GM11168 (cell line): ENCODE results near the gene FRS2.

Source experiments
- in situ Hi-C: fragments of 300-500 bp; cut with MboI; formaldehyde crosslinking; loops from one replicate; pipeline ENCODE4 v1.12.0; 2022; ENCODE audit warnings: low sequenced_read_pairs; ENCODE audit not compliant: unreplicated experiment

Gene FRS2

GRCh38 chr12:69610729-69611128 is 140.5 kb downstream of the FRS2 start, which contains the start of gene LRRC10:
Gene LRRC10 (minus strand): TSS chr12:69610907. CDS start chr12:69610838, 69 bp downstream.
- in situ Hi-C loops: no loop called here

- in situ Hi-C loops: no loop called here
These were observed 143.2 kb downstream of the FRS2 start for GRCh38 chr12:69613351-69613750.

DNA sequence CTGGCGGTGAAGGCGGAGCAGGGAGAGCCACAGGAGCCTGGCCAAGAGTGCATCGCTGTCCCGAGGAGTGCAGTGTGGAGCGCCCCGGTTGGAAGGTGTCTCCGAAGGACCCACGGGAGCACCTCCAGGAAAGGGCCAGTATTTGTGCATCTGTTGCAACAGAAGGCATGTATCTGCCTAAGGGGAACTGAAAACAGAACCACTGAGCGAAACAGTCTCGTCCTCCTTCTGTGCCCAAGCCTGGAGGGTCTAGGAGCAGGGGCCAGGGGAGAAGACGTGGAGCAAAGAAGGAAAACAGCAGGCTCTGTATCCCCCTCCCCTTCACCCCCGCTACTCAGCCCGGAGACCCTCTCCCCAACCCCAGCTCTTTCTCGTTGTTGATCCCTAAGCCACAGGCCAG is 145.8 kb downstream of the FRS2 start:
- in situ Hi-C loops: no loop called here

GRCh38 chr12:69619050-69619449 is 148.9 kb downstream of the FRS2 start:
- in situ Hi-C loops: no loop called here

DNA sequence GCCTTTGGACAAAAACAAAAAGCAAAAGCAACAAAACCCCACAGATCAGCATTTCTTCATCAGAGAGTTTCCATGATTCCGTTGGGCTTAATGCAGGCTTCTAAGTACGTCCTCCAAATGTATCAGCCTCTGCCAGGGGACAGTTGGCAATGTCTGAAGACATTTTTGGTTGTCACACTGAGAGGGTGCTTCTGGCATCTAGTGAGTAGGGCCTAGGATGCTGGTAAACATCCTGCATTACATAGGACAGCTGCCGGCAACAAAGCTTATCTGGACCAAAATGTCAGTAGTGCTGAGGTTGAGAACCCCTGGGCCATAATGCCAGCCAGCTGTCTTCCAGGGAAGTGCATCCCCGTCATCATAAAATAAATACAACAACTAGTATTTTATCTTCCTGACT is 149.9 kb downstream of the FRS2 start:
- in situ Hi-C loops: no loop called here

- in situ Hi-C loops: no loop called here
These were observed 150.7 kb downstream of the FRS2 start for GRCh38 chr12:69620921-69621320.

DNA sequence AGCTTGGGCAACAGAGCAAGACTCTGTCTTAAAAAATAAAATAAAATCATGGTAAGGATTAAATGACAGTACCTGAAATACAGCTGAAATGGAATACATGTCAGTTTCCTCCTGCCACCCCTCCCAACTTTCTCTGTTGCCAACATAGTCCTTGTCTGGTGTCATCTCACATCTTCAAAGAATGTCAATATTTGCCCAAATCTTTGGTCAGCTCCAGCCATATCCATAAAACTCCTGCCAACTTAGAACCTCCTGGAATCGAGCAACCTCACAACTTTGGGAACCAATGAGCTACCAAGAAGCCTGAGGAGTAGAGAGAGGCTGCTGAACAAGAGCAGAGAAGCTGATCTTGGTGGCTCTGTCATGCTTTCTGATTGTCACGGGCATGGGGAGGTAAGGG is 151.4 kb downstream of the FRS2 start:
- in situ Hi-C loops: no loop called here

GRCh38 chr12:69623970-69624369 is 153.8 kb downstream of the FRS2 start:
- in situ Hi-C loops: no loop called here

DNA sequence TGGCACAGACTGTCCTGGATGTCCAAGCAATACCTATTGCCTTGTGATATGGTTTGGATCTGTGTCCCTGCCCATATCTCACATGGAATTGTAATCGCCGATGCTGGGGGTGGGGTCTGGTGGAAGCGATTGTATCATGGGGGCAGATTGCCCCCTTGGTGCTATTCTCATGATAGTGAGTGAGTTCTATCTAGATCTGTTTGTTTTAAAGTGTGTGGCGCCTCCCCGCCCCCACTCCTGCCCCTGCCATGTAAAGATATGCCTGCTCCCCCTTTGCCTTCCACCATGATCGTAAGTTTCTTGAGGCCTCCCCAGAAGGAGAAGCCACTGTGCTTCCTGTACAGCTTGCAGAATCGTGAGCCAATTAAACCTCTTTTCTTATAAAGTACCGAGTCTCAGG is 157.3 kb downstream of the FRS2 start:
- in situ Hi-C loops: no loop called here
